T-cell (primary cell): ENCODE measurements around the gene ANKRD30B. TPM values are rescaled to one million over a fixed set of nuclear protein-coding genes. Genes with fewer than 3 reads are reported as not detected.
"Not testable (repeated sequence)": the region's sequence is repeated elsewhere in the genome, so short reads cannot be mapped to it uniquely, and the experiment has no call there.

Experiments
- ATAC-seq, 4 experiments: fragments of 200-7000 bp in 3 of 4; fragments of 150-1000 bp in 1 of 4; cut with Tn5 transposase; replicated peaks in 1 of 4; 1 replicate in 3 of 4; 2 replicates in 1 of 4; pipeline ENCODE4 v1.10.0; 2021; ENCODE audit warnings: moderate library complexity in 3 of 4, mild to moderate bottlenecking in 2 of 4, moderate number of reproducible peaks in 1 of 4
- CTCF ChIA-PET, 2 donors: fragments of 300-600 bp; sonication (Branson Sonifier 250); formaldehyde crosslinking; loops; one replicate each; lab custom pipeline; 2022; ENCODE audit warnings: antibody characterized with exemption in 2 of 2; lab: Charles Lee
- POLR2A ChIA-PET, 2 donors: fragments of 300-600 bp; sonication (Branson Sonifier 250); formaldehyde crosslinking; loops; one replicate each; lab custom pipeline; 2022; ENCODE audit warnings: antibody characterized with exemption in 2 of 2; lab: Charles Lee
- DNase-seq, 35 experiments: peaks; one replicate each; pipeline versions ENCODE4 v3.0.0 to v3.0.0-alpha.2; 2013 to 2023
- H3K27ac ChIP-seq: one replicate; pipeline ENCODE4 v1.5.1; 2013; ENCODE audit warnings: low read length
- H3K27me3 ChIP-seq, 2 experiments: replicated peaks in 1 of 2; 1 replicate in 1 of 2; 2 replicates in 1 of 2; pipeline versions ENCODE4 v1.6.1 to v1.7.0; 2013; ENCODE audit warnings: low read length in 1 of 2, mixed read lengths in 1 of 2; ENCODE audit not compliant: control insufficient read depth in 2 of 2, insufficient read depth in 2 of 2; ENCODE audit errors: extremely low read depth in 1 of 2
- H3K36me3 ChIP-seq, 2 donors: 1 replicate in 1 of 2; 2 replicates in 1 of 2; pipeline versions ENCODE4 v1.6.1 to v1.7.0; 2013; ENCODE audit warnings: low read length in 1 of 2; ENCODE audit not compliant: control insufficient read depth in 2 of 2, insufficient read depth in 1 of 2; ENCODE audit errors: extremely low read depth in 1 of 2
- H3K4me1 ChIP-seq, 2 experiments: 1 replicate in 1 of 2; 2 replicates in 1 of 2; pipeline versions ENCODE4 v1.6.1 to v1.7.0; 2013; ENCODE audit warnings: low read length in 2 of 2, mixed read lengths in 1 of 2; ENCODE audit not compliant: insufficient read depth in 2 of 2, control insufficient read depth in 1 of 2; ENCODE audit errors: extremely low read depth in 1 of 2
- H3K4me3 ChIP-seq, 2 donors: 1 replicate in 1 of 2; 2 replicates in 1 of 2; pipeline versions ENCODE4 v1.5.1 to v1.7.0; 2013; ENCODE audit warnings: mild to moderate bottlenecking in 2 of 2, low read length in 1 of 2, moderate library complexity in 1 of 2; ENCODE audit not compliant: control insufficient read depth in 1 of 2; ENCODE audit errors: extremely low read depth in 1 of 2
- H3K9me3 ChIP-seq: 2 replicates; pipeline ENCODE4 v1.7.0; 2013
- H3K27ac Mint-ChIP-seq, 2 donors: one replicate each; pipeline ENCODE4 v1.8.0; 2020 to 2021; ENCODE audit warnings: mild to moderate bottlenecking in 2 of 2, mixed read lengths in 2 of 2
- H3K27me3 Mint-ChIP-seq, 2 donors: one replicate each; pipeline ENCODE4 v1.8.0; 2021 to 2022; ENCODE audit warnings: mixed read lengths in 2 of 2
- H3K36me3 Mint-ChIP-seq: one replicate; pipeline ENCODE4 v1.8.0; 2021; ENCODE audit warnings: mixed read lengths
- H3K4me1 Mint-ChIP-seq, 3 donors: one replicate each; pipeline ENCODE4 v1.8.0; 2020 to 2022; ENCODE audit warnings: mixed read lengths in 3 of 3, mild to moderate bottlenecking in 1 of 3
- H3K4me3 Mint-ChIP-seq, 3 donors: one replicate each; pipeline ENCODE4 v1.8.0; 2020 to 2022; ENCODE audit warnings: mild to moderate bottlenecking in 3 of 3, mixed read lengths in 3 of 3, moderate library complexity in 3 of 3
- H3K9me3 Mint-ChIP-seq, 3 donors: one replicate each; pipeline ENCODE4 v1.8.0; 2020 to 2022; ENCODE audit warnings: mixed read lengths in 3 of 3
- WGBS: methylation state at CpG from one replicate; pipeline ENCODE4 v1.1.5; 2013; ENCODE audit warnings: missing lambda C conversion rate; ENCODE audit not compliant: insufficient coverage; 5-methylcytosine and 5-hydroxymethylcytosine counted together
- total RNA-seq, 35 experiments: library from RNA in 6 of 35; stranded (reverse) in 6 of 35; fragments of 120-200 nt in 1 of 35; gene quantifications; one replicate each; pipeline versions ENCODE4 v1.2.1 to v1.2.4 and lab custom pipeline; 2013 to 2026

Gene ANKRD30B
- total RNA-seq, 5 donors from 2014 or later (not counting 1 experiment from before 2014, with no cell fraction given): not detected

DNA sequence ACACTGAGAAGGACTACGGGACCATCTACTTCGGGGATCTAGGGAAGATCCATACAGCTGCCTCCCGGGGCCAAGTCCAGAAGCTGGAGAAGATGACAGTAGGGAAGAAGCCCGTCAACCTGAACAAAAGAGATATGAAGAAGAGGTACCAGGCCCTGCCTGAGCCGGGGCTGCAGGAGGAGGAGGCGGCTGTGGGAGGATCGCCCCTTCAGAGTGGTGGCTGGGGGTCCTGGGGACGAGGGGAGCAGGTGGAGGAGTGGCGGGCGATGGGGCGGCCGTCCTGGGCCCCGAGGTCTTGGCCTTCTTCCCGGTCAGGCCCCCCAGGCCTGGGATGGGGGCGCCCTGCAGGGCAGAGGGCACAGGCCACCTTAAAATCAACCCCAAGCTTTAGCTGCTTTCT, 524 bp downstream of the ANKRD30B start:
- peaks cover 0 to 5% of the 10 kb centered on the region in 2 experiments for H3K4me1 ChIP-seq
- Mint-ChIP-seq H3K4me1 (peaks cover 0 to 7% (median 6%) of the 10 kb centered on the region in 3 donors), H3K4me3 (peak overlapping the region; percentile 28 to 69 (median 57)), H3K27ac (no peak overlapping the region), H3K27me3 (peaks cover 5 to 20% of the 10 kb centered on the region in 2 donors), H3K36me3 (no peaks in the 10 kb centered on the region), H3K9me3 (no peaks in the 10 kb centered on the region)
- DNase-seq (no peak), ATAC-seq (no peak)
- H3K27ac ChIP-seq: no peak overlapping the region
- ChIA-PET POLR2A (no interaction called here), CTCF (no interaction called here)
- no peaks in the 10 kb centered on the region for H3K9me3 ChIP-seq
- H3K36me3 ChIP-seq: no peaks in the 10 kb centered on the region
- H3K4me3 ChIP-seq: peak overlapping the region in 1 of 2 donors; percentile 3
- 52% methylated on average over 7 of the region's 15 CpGs for whole genome bisulfite sequencing
- H3K27me3 ChIP-seq: peaks cover 0 to 27% of the 10 kb centered on the region in 2 experiments

DNA sequence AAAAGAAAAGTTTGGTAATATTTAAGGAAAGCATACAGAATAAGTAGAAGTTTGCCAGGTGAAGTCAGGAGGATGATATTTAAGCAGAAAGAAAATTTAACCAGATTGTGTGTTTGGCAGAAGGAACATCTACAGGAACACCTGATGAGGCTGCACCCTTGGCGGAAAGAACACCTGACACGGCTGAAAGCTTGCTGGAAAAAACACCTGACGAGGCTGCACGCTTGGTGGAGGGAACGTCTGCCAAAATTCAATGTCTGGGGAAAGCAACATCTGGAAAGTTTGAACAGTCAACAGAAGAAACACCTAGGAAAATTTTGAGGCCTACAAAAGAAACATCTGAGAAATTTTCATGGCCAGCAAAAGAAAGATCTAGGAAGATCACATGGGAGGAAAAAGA, 15.6 kb downstream of the ANKRD30B start:
- H3K27me3 Mint-ChIP-seq, ATAC-seq, H3K27ac Mint-ChIP-seq, H3K4me1 Mint-ChIP-seq, H3K9me3 ChIP-seq, H3K36me3 ChIP-seq, POLR2A ChIA-PET, H3K27ac ChIP-seq, H3K27me3 ChIP-seq, H3K4me3 ChIP-seq, H3K4me3 Mint-ChIP-seq, H3K4me1 ChIP-seq, CTCF ChIA-PET, DNase-seq, H3K9me3 Mint-ChIP-seq, H3K36me3 Mint-ChIP-seq: not testable (repeated sequence)
- 85% methylated on average over 5 of the region's 5 CpGs for WGBS

DNA sequence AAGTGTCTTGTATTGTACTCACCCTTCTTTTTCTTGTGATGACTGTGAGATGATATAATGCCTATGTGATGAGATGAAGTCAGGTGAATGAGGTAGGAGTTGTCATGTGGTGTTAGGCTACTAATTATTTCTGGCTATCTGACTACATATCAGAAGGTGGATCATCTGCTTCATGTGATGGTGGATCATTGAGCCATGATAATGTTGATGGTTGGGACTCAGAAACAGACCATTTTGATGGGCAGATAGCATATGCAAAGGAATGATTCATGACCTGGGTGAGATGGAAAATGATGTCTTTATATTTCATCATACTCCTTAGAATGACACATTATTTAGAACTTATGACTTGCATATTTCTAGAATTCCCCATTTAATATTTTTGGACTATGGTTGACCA, 19.5 kb downstream of the ANKRD30B start:
- no peaks in the 10 kb centered on the region for H3K9me3 ChIP-seq
- ChIA-PET POLR2A (no interaction called here), CTCF (interaction anchor here in 1 of 2 donors (0.6 kb wide), 1 partner anchor 681 kb away, joined by 3 read pairs; no protein-coding TSS in a partner anchor)
- no peaks in the 10 kb centered on the region for H3K4me1 Mint-ChIP-seq
- DNase-seq: no peak
- H3K27me3 Mint-ChIP-seq: no peaks in the 10 kb centered on the region
- H3K27ac Mint-ChIP-seq: no peak overlapping the region
- H3K4me1 ChIP-seq: no peaks in the 10 kb centered on the region
- no peak for ATAC-seq
- H3K27me3 ChIP-seq: no peaks in the 10 kb centered on the region
- H3K4me3 ChIP-seq: no peak overlapping the region
- H3K36me3 Mint-ChIP-seq: no peaks in the 10 kb centered on the region
- H3K9me3 Mint-ChIP-seq: no peaks in the 10 kb centered on the region
- H3K27ac ChIP-seq: no peak overlapping the region
- no peak overlapping the region for H3K4me3 Mint-ChIP-seq
- H3K36me3 ChIP-seq: no peaks in the 10 kb centered on the region

DNA sequence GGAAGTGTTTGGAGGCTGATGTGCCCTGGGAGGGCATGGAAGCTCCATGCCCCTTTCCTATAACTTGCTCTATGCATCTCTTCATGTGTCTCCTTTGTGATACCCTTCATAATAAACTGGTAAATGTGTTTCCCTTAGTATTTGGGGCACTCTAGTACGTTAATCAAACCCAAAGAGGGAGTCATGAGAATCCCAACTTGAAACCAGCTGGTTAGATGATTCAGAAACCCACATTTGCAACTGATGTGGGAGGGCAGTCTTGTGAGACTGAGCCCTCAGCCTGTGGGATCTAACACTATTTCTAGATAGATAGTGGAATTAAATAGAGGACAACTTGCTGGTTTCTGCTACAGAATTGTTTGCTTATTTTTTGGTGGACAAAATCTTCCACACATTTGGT, 20.3 kb downstream of the ANKRD30B start:
- no peaks in the 10 kb centered on the region for H3K4me1 Mint-ChIP-seq
- no peaks in the 10 kb centered on the region for H3K9me3 ChIP-seq
- H3K4me1 ChIP-seq: no peaks in the 10 kb centered on the region
- H3K27me3 ChIP-seq: no peaks in the 10 kb centered on the region
- WGBS: no CpG with 5 or more reads among the region's 1 CpG
- no peak overlapping the region for H3K4me3 Mint-ChIP-seq
- ChIA-PET CTCF (no interaction called here), POLR2A (no interaction called here)
- ATAC-seq (no peak), DNase-seq (no peak)
- H3K36me3 Mint-ChIP-seq: no peaks in the 10 kb centered on the region
- H3K9me3 Mint-ChIP-seq: no peaks in the 10 kb centered on the region
- H3K4me3 ChIP-seq: no peak overlapping the region
- no peaks in the 10 kb centered on the region for H3K27me3 Mint-ChIP-seq
- H3K36me3 ChIP-seq: no peaks in the 10 kb centered on the region
- H3K27ac Mint-ChIP-seq: no peak overlapping the region
- no peak overlapping the region for H3K27ac ChIP-seq

DNA sequence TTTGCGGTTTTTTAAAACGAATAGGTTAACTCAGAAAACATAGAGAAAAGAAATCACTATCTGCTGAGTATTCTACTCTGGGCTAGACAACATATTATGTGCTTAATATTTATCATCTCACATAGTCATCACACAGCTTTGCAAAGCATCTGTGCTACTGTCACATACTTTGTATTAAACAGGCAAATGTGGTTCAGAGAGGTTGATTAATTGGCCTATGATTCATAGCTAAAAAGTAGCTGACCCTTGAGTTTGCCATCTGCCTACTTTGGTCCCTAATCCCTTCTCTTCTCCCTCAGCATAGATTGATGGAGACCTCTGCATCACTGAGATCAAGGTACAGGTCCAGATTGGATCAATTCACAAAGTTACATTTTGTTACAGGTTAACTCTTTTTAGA, 21.4 kb downstream of the ANKRD30B start:
- DNase-seq (no peak), ATAC-seq (no peak)
- ChIA-PET CTCF (no interaction called here), POLR2A (interaction anchor here in 1 of 2 donors (0.7 kb wide), 1 partner anchor 30 kb away, joined by 3 read pairs; no protein-coding TSS in a partner anchor)
- H3K4me1 Mint-ChIP-seq: no peaks in the 10 kb centered on the region
- no peaks in the 10 kb centered on the region for H3K36me3 Mint-ChIP-seq
- Histone ChIP-seq H3K4me1 (no peaks in the 10 kb centered on the region), H3K9me3 (no peaks in the 10 kb centered on the region), H3K4me3 (no peak overlapping the region), H3K27ac (no peak overlapping the region), H3K36me3 (no peaks in the 10 kb centered on the region), H3K27me3 (no peaks in the 10 kb centered on the region)
- H3K4me3 Mint-ChIP-seq: no peak overlapping the region
- H3K27ac Mint-ChIP-seq: no peak overlapping the region
- no peaks in the 10 kb centered on the region for H3K9me3 Mint-ChIP-seq
- no peaks in the 10 kb centered on the region for H3K27me3 Mint-ChIP-seq
- WGBS: no CpG with 5 or more reads among the region's 2 CpGs

DNA sequence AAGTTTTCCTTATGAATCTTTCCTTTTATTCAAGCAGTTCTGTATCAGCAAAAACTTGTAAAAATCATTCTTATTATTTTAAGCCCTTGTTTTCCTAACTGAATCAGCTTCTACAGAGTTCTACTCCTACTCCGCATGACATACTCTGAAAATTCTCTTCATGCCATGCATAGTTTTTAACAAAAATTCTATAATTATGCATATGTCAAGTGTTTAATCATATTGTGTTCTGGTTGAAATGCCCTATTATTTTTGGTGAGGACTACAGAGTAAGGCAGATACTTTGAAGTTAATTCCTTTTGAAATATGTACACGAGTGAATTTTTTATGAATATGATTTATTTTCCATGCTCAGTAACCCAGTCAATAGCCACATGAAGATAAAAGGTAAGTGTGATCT, 28.8 kb downstream of the ANKRD30B start:
- Mint-ChIP-seq H3K4me1 (no peaks in the 10 kb centered on the region), H3K27ac (no peak overlapping the region), H3K36me3 (no peaks in the 10 kb centered on the region)

DNA sequence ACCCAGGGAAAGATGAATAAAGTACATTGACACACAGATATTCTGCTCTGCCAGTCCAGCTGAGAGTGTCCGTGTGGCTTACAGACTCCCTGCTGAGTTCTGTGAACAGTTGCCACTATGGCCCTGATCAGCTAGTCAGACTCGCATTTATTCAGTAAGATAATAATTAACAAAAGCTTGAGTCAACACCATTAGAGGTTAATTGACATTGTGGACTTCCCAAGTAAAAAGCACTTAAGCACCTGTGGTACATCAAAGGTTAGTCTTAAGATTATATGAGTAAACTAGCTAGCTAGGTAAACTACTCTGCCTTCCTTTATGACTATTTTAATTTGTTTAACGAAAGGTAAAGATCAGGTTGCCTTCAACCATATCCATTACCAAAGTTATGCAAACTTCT, 33.7 kb downstream of the ANKRD30B start:
- POLR2A ChIA-PET: interaction anchor here in 1 of 2 donors (0.6 kb wide), 1 partner anchor 9 kb away, joined by 10 read pairs; no protein-coding TSS in a partner anchor
- CTCF ChIA-PET: no interaction called here
- H3K27me3 ChIP-seq: no peaks in the 10 kb centered on the region

More for the DNA sequence above, 28.8 kb downstream of the ANKRD30B start:
- H3K27ac ChIP-seq: no peak overlapping the region
- no peaks in the 10 kb centered on the region for H3K4me1 ChIP-seq
- no peak for ATAC-seq
- no peaks in the 10 kb centered on the region for H3K27me3 ChIP-seq
- H3K36me3 ChIP-seq: no peaks in the 10 kb centered on the region
- no peak overlapping the region for H3K4me3 ChIP-seq
- H3K9me3 ChIP-seq: no peaks in the 10 kb centered on the region
- H3K27me3 Mint-ChIP-seq: no peaks in the 10 kb centered on the region
- H3K9me3 Mint-ChIP-seq: no peaks in the 10 kb centered on the region
- no CpG with 5 or more reads among the region's 2 CpGs for WGBS
- ChIA-PET CTCF (no interaction called here), POLR2A (no interaction called here)
- DNase-seq: no peak
- H3K4me3 Mint-ChIP-seq: no peak overlapping the region

More for the DNA sequence above, 33.7 kb downstream of the ANKRD30B start:
- no peak overlapping the region for H3K27ac Mint-ChIP-seq
- Histone ChIP-seq H3K4me3 (no peak overlapping the region), H3K27ac (no peak overlapping the region), H3K36me3 (no peaks in the 10 kb centered on the region), H3K9me3 (no peaks in the 10 kb centered on the region), H3K4me1 (no peaks in the 10 kb centered on the region)
- no peaks in the 10 kb centered on the region for H3K9me3 Mint-ChIP-seq
- H3K36me3 Mint-ChIP-seq: no peaks in the 10 kb centered on the region
- H3K4me3 Mint-ChIP-seq: no peak overlapping the region
- ATAC-seq: no peak
- 100% methylated on average over 1 of the region's 3 CpGs for WGBS
- no peak for DNase-seq
- H3K4me1 Mint-ChIP-seq: no peaks in the 10 kb centered on the region
- no peaks in the 10 kb centered on the region for H3K27me3 Mint-ChIP-seq
